GM21526 (cell line): ENCODE results near the gene ANAPC7.
"Not testable (repeated sequence)": the region's sequence is repeated elsewhere in the genome, so short reads cannot be mapped to it uniquely, and the experiment has no call there.

ENCODE experiments used
- ATAC-seq: cut with Tn5 transposase; IDR thresholded peaks from one replicate; pipeline ENCODE4 v1.9.1; 2021; ENCODE audit warnings: moderate library complexity; ENCODE audit not compliant: unreplicated experiment, low FRiP score

ANAPC7 gene

GRCh38 chr12:110378131-110378790, 25.2 kb downstream of the ANAPC7 start:
- not testable (repeated sequence) for ATAC-seq

GRCh38 chr12:110373962-110374611, 29.4 kb downstream of the ANAPC7 start:
- ATAC-seq = no peak

GRCh38 chr12:110373425-110373824, 30.1 kb downstream of the ANAPC7 start:
- no peak for ATAC-seq

- no peak for ATAC-seq
Observed at GRCh38 chr12:110373025-110373424, 30.5 kb downstream of the ANAPC7 start.

GRCh38 chr12:110372056-110372425, 31.5 kb downstream of the ANAPC7 start:
- no peak for ATAC-seq

GRCh38 chr12:110371408-110372055, 32.0 kb downstream of the ANAPC7 start:
- ATAC-seq = no peak

- ATAC-seq = no peak
Observed at GRCh38 chr12:110370732-110371231, 32.7 kb downstream of the ANAPC7 start.

GRCh38 chr12:110369992-110370391, 33.5 kb downstream of the ANAPC7 start:
- ATAC-seq = no peak

GRCh38 chr12:110367181-110367864, 36.2 kb downstream of the ANAPC7 start:
- no peak for ATAC-seq

- ATAC-seq = no peak
Observed at GRCh38 chr12:110366321-110367142, 37.0 kb downstream of the ANAPC7 start.

- ATAC-seq = no peak
Observed at GRCh38 chr12:110365489-110366320, 37.8 kb downstream of the ANAPC7 start.

GRCh38 chr12:110361216-110361615, 42.3 kb downstream of the ANAPC7 start:
- no peak for ATAC-seq

- ATAC-seq = not testable (repeated sequence)
Observed at GRCh38 chr12:110358384-110359097, 45.0 kb downstream of the ANAPC7 start.

GRCh38 chr12:110355073-110355472, 48.4 kb downstream of the ANAPC7 start:
- no peak for ATAC-seq

- ATAC-seq = no peak
Observed at GRCh38 chr12:110354172-110354780, 49.2 kb downstream of the ANAPC7 start.

- ATAC-seq = no peak
Observed at GRCh38 chr12:110353211-110353965, 50.1 kb downstream of the ANAPC7 start.

GRCh38 chr12:110352401-110352800, 51.1 kb downstream of the ANAPC7 start:
- no peak for ATAC-seq

- no peak for ATAC-seq
Observed at GRCh38 chr12:110351119-110351518, 52.4 kb downstream of the ANAPC7 start.
